NCI-H1417 treated with DMSO at 0.1 percent for 48 hours (cell line): ENCODE measurements around the gene RBM8A.
A peak's percentile ranks its signal among the peaks of the same experiment; 100 is the strongest.
"Not testable (repeated sequence)": the region's sequence is repeated elsewhere in the genome, so short reads cannot be mapped to it uniquely, and the experiment has no call there.

Experiments
- DNase-seq: peaks from one replicate; lab custom pipeline; 2025; lab: John Stamatoyannopoulos, UW

The RBM8A gene

GRCh38 chr1:145956361-145956760 lies 29.1 kb upstream of the RBM8A start:
- DNase-seq: no peak

- DNase-seq: no peak
Measured at GRCh38 chr1:145955436-145955835, 28.2 kb upstream of the RBM8A start.

- no peak for DNase-seq
Measured at GRCh38 chr1:145953861-145954260, 26.6 kb upstream of the RBM8A start.

GRCh38 chr1:145952903-145953302 lies 25.6 kb upstream of the RBM8A start:
- DNase-seq: no peak

DNA sequence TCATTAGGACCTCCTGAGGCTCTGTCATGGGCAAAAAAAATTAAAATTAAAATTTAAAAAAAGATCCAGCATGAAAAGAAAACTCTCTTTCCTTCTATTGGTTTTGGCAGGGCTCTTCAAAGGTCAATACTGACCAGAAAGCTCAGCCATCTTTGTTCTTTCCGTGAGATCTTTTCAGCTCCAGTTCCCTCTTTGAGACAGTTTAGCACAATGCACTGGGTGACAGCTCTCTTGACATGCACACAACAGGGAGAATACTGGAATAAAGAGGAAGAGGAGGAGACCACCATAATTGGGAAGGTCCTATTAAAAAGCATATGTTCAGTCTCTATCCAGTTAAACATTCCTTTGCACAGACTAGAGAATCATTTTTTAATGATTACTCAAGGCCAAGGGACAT lies 24.2 kb upstream of the RBM8A start:
- DNase-seq: no peak

- DNase-seq: no peak
Measured at GRCh38 chr1:145949219-145949618, 21.9 kb upstream of the RBM8A start.

DNA sequence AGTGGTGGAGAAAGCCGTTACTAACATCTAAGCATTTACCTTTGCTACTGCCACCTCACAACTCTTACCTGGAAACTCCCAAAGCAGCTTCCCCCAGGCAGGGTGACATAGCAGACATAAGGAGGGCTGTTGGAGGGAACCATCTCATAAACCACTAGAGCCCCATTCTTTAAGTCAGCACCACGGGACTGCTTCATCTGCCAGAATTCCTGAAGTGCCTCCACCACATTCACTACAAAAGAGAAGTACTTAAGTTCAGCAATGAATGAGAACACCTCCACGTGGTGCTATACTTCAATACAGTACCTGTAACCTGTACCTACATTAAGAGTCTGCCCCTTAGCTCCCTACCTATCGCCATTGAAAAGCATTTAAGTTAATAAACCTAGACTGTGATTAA lies 20.3 kb upstream of the RBM8A start:
- no peak for DNase-seq

DNA sequence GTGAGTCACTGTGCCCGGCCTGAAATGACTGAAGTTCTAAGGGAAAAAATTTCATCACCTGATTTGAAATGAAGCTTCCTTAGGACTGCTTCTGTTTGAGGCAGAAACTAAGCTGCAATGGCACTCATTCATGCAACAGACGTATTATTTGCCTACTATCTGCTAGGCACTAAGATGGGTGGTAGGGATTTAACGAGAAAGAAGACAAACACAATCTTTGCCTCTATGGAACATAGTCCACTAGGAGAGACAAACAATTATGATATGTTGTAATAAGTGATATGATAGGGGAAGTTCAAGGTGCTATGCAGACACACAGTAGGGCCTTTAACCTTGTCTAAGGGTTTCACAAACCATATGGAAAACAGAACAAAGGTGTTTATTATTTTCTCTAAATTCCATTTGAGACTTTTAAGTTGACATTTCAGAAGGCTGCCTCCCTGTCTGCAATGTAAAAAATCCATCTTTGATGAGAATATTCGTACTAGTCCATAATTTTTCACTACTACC lies 19.2 kb upstream of the RBM8A start:
- DNase-seq: no peak

DNA sequence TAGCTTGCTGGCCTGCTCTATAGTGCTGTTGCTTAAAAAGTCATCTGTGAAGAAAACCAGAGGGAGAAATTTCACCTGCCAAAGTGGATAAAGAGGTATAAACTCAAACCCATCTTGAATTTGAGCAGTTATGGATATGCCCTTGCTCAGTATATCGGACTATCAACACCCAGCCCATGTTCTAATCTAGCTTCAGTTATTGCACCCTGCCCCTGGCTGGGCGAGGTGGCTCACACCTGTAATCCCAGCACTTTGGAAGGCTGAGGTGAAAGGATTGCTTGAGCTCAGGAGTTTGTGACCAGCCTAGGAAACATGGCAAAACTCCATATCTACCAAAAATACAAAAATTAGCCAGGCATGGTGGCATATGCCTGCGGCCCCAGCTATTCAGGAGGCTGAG lies 17.2 kb upstream of the RBM8A start:
- DNase-seq: no peak

GRCh38 chr1:145942871-145943270 lies 15.6 kb upstream of the RBM8A start:
- no peak for DNase-seq

GRCh38 chr1:145942405-145942804 lies 15.1 kb upstream of the RBM8A start:
- no peak for DNase-seq

- no peak for DNase-seq
Measured at GRCh38 chr1:145937436-145937835, 10.2 kb upstream of the RBM8A start.

DNA sequence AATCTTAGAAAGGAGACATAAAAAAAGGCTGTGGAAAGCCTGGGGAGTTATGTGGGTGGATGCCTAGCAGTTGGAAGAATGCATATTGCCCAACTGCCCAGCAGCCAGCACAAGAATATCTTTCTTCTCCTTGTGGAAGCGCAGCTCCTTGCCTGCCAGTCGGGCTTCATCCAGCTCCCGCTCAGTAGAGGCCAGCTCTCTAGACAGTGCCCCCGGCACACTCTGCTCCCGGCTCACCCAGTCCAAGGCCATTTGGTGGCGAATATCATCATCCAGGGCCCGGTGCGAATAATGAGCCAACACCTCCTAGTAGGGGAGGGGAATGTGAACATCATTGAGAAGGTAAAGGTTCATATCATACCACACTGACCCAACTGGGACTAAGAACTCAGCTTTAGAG lies 9.0 kb upstream of the RBM8A start:
- DNase-seq: no peak

- DNase-seq: no peak
Measured at GRCh38 chr1:145935708-145936107, 8.4 kb upstream of the RBM8A start.

DNA sequence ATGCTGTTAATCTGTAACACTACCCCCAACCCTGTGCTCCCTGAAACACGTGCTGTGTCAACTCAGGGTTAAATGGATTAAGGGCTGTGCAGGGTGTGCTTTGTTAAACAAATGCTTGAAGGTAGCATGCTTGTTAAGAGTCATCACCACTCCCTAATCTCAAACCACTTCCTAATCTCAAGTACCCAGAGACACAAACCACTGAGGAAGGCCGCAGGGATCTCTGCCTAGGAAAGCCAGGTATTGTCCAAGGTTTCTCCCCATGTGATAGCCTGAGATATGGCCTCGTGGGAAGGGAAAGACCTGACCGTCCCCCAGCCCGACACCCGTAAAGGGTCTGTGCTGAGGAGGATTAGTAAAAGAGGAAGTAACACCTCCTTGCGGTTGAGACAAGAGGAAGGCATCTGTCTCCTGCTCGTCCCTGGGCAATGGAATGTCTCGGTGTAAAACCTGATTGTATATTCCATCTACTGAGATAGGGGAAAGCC lies 5.3 kb upstream of the RBM8A start:
- DNase-seq: not testable (repeated sequence)

DNA sequence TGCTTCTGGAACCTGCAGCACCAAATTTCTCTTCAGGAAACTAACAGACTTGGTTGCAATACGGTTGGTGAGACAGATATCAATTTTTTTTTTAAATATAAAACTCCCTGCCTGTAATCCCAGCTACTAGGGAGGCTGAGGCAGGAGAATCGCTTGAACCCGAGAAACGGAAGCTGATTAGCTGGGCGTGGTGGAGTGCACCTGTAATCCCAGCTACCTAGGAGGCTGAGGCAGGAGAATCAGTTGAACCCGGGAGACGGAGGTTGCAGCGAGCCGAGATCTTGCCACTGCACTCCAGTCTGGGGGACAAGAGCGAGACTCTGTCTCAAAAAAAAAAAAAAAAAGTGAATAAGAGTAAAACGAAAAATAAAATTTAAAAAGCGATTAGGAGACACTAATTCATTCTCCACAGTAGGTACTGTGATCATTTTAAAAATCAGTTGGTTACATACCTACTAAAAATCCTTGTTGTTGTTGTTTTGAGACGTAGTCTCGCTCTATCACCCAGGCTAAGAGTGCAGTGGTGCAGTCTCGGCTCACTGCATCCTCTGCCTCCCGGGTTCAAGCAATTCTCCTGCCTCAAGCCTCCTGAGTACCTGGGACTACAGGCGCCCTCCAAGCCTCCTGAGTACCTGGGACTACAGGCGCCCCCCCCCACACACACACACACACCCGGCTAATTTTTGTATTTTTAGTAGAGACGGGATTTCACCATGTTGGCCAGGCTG lies 796 bp upstream of the RBM8A start:
- no peak for DNase-seq

- no peak for DNase-seq
Measured at GRCh38 chr1:145926686-145927062, 610 bp downstream of the RBM8A start.

GRCh38 chr1:145922266-145922665 lies 5.0 kb downstream of the RBM8A start:
- DNase-seq: no peak

DNA sequence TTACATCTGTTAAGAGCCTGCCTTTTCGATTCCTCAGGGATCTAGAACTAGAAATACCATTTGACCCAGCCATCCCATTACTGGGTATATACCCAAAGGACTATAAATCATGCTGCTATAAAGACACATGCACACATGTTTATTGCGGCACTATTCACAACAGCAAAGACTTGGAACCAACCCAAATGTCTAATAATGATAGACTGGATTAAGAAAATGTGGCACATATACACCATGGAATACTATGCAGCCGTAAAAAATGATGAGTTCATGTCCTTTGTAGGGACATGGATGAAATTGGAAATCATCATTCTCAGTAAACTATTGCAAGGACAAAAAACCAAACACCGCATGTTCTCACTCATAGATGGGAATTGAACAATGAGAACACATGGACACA lies 7.0 kb downstream of the RBM8A start:
- not testable (repeated sequence) for DNase-seq

DNA sequence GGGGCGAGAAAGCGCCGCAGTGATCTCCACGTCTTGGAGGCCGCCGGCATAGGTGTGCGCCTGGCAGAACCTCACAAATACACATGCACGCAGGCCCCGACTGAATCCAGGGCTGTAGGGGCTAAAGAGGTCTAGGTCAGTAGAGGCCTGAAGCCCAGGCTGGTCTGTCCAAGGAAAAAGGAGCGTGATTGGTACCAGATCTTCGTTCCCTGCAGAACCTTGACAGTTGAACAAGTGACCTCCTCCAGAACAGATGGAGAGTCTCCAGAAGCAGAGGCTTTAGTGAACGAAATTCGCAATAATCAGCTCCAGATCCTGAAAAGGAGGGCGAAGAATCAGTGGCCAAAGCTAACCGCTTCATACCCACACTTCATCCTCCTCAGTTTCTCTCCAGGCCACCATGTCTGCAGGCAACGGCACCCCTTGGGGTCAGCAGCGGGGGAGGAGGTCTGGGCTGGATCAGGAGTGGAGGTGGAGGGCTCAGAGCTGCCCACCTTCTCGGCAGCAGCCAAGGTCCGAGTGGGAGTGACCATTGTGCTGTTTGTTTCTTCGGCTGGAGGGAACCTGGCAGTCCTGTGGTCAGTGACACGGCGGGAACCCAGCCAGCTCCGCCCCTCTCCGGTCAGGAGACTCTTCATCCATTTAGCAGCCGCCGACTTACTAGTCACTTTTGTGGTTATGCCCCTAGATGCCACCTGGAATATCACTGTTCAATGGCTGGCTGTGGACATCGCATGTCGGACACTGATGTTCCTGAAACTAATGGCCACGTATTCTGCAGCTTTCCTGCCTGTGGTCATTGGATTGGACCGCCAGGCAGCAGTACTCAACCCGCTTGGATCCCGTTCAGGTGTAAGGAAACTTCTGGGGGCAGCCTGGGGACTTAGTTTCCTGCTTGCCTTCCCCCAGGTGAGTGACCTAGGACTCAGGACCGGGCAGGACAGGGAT lies 8.0 kb downstream of the RBM8A start:
- DNase-seq: no peak

- peak; percentile 95 for DNase-seq
Measured at GRCh38 chr1:145918144-145918991, 8.9 kb downstream of the RBM8A start, which contains the start of gene PEX11B. Gene PEX11B, minus strand, starts transcription at chr1:145918717. Its CDS starts 29 bp downstream, at chr1:145918688.

DNA sequence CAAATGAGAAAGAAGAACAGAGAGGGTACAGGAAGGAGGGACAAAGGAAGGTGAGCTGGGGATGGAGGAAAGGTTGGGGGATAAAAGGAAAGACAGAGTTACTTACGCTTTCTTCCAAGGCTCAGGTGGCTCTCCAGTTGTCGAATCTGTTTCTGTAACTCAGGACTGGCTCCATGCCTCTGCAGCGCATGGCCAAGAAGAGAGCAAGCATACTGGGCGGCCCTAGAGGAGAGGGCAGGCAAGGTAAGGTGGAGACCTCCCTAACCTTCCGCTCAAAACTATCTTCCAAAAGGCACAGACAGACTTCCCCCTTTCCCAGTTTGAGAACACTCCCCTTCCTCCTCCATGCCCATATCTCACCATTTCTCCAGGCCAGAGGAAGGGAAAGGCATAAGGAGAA lies 9.7 kb downstream of the RBM8A start:
- DNase-seq: no peak
